ENCODE results near the gene HMGCS2.
"Not testable (repeated sequence)": the region's sequence is repeated elsewhere in the genome, so short reads cannot be mapped to it uniquely, and the experiment has no call there.

Gene HMGCS2

GRCh38 chr1:119787776-119788175 is 19.1 kb upstream of the HMGCS2 start:
- DNase-seq: no peak

- not testable (repeated sequence) for DNase-seq
Observed at GRCh38 chr1:119786473-119787050, 17.9 kb upstream of the HMGCS2 start.

- not testable (repeated sequence) for DNase-seq
Observed at GRCh38 chr1:119786046-119786445, 17.3 kb upstream of the HMGCS2 start.

GRCh38 chr1:119784191-119784781 is 15.6 kb upstream of the HMGCS2 start:
- DNase-seq: no peak

- no peak for DNase-seq
Observed at GRCh38 chr1:119783354-119784185, 14.9 kb upstream of the HMGCS2 start.

GRCh38 chr1:119782631-119783325 is 14.1 kb upstream of the HMGCS2 start:
- DNase-seq: no peak

- no peak for DNase-seq
Observed at GRCh38 chr1:119781434-119782210, 12.9 kb upstream of the HMGCS2 start.

- DNase-seq: no peak
Observed at GRCh38 chr1:119779869-119780356, 11.2 kb upstream of the HMGCS2 start.

GRCh38 chr1:119778886-119779560 is 10.3 kb upstream of the HMGCS2 start:
- no peak for DNase-seq

- no peak for DNase-seq
Observed at GRCh38 chr1:119778359-119778758, 9.7 kb upstream of the HMGCS2 start.

GRCh38 chr1:119774746-119775490 is 6.2 kb upstream of the HMGCS2 start:
- DNase-seq: no peak

- no peak for DNase-seq
Observed at GRCh38 chr1:119773711-119774241, 5.1 kb upstream of the HMGCS2 start.

GRCh38 chr1:119772298-119772697 is 3.6 kb upstream of the HMGCS2 start:
- no peak for DNase-seq

GRCh38 chr1:119771770-119772169 is 3.1 kb upstream of the HMGCS2 start:
- DNase-seq: no peak

- no peak for DNase-seq
Observed at GRCh38 chr1:119771016-119771415, 2.3 kb upstream of the HMGCS2 start.

- DNase-seq: no peak
Observed at GRCh38 chr1:119767486-119767885, 1.2 kb downstream of the HMGCS2 start.

- no peak for DNase-seq
Observed at GRCh38 chr1:119766374-119766794, 2.3 kb downstream of the HMGCS2 start.

GRCh38 chr1:119764220-119764619 is 4.5 kb downstream of the HMGCS2 start:
- no peak for DNase-seq

GRCh38 chr1:119762953-119763352 is 5.8 kb downstream of the HMGCS2 start:
- no peak for DNase-seq

- no peak for DNase-seq
Observed at GRCh38 chr1:119762409-119762808, 6.3 kb downstream of the HMGCS2 start.

GRCh38 chr1:119758584-119758983 is 10.1 kb downstream of the HMGCS2 start:
- no peak for DNase-seq

Measured in 8988T (cell line).